Measurements from ENCODE around the gene DNASE1L3. TPM values are rescaled to one million over a fixed set of nuclear protein-coding genes. Genes with fewer than 3 reads are reported as not detected.
A peak's percentile ranks its signal among the peaks of the same experiment; 100 is the strongest.

Gene DNASE1L3
- total and polyA plus RNA-seq, 2 of the 13 experiments (the other 11 are each of a cell fraction or from before 2014, with no cell fraction given), result 0.86 to 1.7 TPM

GRCh38 chr3:58249358-58250092 lies 38.8 kb upstream of the DNASE1L3 start (continued):
- TF ChIP-seq SNAPC2 (CRISPR knock-in tag; IDR thresholded peaks at IDR 0.05), result 0 out of 2 replicates have a peak, but pooled peaks have one; percentile 54
- peak; percentile 50; the same call in 1 of the 2 replicates for TF ChIP-seq ZNF281 (CRISPR knock-in tag; IDR thresholded peaks at IDR 0.05; ENCODE audit: borderline replicate concordance)
- TF ChIP-seq HES4 (CRISPR knock-in tag; IDR thresholded peaks at IDR 0.05; ENCODE audit: borderline replicate concordance), result no peak
- TF ChIP-seq ZFP36L2 (CRISPR knock-in tag; IDR thresholded peaks at IDR 0.05), result no peak
- TF ChIP-seq SAP130 (CRISPR knock-in tag; IDR thresholded peaks at IDR 0.05; ENCODE audit: low read depth), result peak; percentile 49
- TF ChIP-seq IRX3 (CRISPR knock-in tag; IDR thresholded peaks at IDR 0.05; ENCODE audit: borderline replicate concordance, low read depth), result no peak
- no peak for TF ChIP-seq MXD3 (CRISPR knock-in tag; IDR thresholded peaks at IDR 0.05)
- TF ChIP-seq NFIC (IDR thresholded peaks at IDR 0.05; ENCODE audit: low read length), result no peak
- no peak for TF ChIP-seq ATF3 (CRISPR knock-in tag; IDR thresholded peaks at IDR 0.05)
- no peak for TF ChIP-seq CSRNP2 (CRISPR knock-in tag; conservative IDR thresholded peaks at IDR 0.05; ENCODE audit: low read depth)
- no peak for TF ChIP-seq RNF2 (conservative IDR thresholded peaks at IDR 0.05; ENCODE audit: low read depth)
- no peak for TF ChIP-seq ZNF724P (CRISPR knock-in tag; IDR thresholded peaks at IDR 0.05; ENCODE audit: borderline replicate concordance)
- TF ChIP-seq HDAC2 (CRISPR knock-in tag; IDR thresholded peaks at IDR 0.05), result peak; percentile 56; the same call in 1 of the 2 replicates
- TF ChIP-seq SNAPC5 (CRISPR knock-in tag; IDR thresholded peaks at IDR 0.05; ENCODE audit: borderline replicate concordance), result no peak
- no peak for TF ChIP-seq ZNF326 (CRISPR knock-in tag; IDR thresholded peaks at IDR 0.05; ENCODE audit: borderline replicate concordance)
- TF ChIP-seq ZNF317 (CRISPR knock-in tag; IDR thresholded peaks at IDR 0.05), result no peak
- TF ChIP-seq ZFP62 (CRISPR knock-in tag; IDR thresholded peaks at IDR 0.05), result no peak
- TF ChIP-seq ZNF558 (CRISPR knock-in tag; IDR thresholded peaks at IDR 0.05; ENCODE audit: borderline replicate concordance), result no peak
- no peak for TF ChIP-seq ZMYM2 (CRISPR knock-in tag; IDR thresholded peaks at IDR 0.05)
- TF ChIP-seq NONO (IDR thresholded peaks at IDR 0.05), result no peak
- TF ChIP-seq NONO (CRISPR knock-in tag; conservative IDR thresholded peaks at IDR 0.05), result no peak
- TF ChIP-seq IRF2 (CRISPR knock-in tag; IDR thresholded peaks at IDR 0.05), result 0 out of 2 replicates have a peak, but pooled peaks have one; percentile 22
- TF ChIP-seq ZNF468 (CRISPR knock-in tag; IDR thresholded peaks at IDR 0.05), result no peak
- TF ChIP-seq ZNF597 (CRISPR knock-in tag; IDR thresholded peaks at IDR 0.05), result no peak
- TF ChIP-seq SOX5 (CRISPR knock-in tag; IDR thresholded peaks at IDR 0.05; ENCODE audit: borderline replicate concordance), result peak; percentile 61; the same call in 1 of the 2 replicates
